ENCODE measurements around the gene ARHGAP4.

ARHGAP4 gene

DNA sequence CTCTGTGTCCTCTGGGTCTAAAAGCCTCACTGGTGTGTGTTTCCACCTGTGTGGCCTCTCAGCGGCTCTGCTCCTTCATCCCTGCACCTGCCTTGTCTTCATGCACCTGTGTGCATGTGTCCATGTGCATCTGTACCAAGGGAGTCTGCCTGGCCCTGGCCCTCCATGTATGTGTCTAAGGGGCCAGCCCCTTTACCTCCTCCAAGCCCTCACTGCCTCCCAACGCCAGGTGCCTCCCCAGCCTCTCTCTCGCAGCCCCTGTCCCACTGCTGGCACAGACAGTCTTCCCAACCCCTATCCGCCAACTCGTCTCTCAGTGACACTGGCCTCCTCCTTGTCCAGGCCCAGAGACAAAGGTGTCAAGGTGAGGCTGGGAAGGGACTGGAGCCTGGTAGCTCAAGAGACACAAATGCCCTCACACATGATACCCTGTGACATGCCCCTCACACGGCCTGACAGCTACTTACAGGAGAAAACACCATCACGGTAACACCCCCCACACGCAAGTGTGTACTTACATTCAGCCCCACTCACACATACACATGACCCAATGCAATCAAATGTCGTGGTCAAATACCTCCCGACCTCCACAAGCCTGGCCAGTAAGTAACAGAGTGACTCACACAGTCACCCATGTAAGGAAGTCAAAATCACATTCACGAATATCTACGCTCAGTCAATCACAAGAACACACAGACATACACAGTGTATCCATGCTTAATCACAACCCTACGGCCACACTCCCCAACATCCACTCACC, 51.5 kb downstream of the ARHGAP4 start:
- POLR2A ChIA-PET, result interaction anchor here (0.6 kb wide), 1 partner anchor 54 kb away, joined by 3 read pairs; no protein-coding TSS in a partner anchor
- CTCF ChIA-PET, result no interaction called here
- DNase-seq (ENCODE audit: extremely low spot score), result no peak
- TF ChIP-seq FOXM1 (IDR thresholded peaks at IDR 0.05; ENCODE audit: borderline replicate concordance) (no peak), BHLHE40 (IDR thresholded peaks at IDR 0.05; ENCODE audit: borderline replicate concordance) (no peak), FOXA1 (IDR thresholded peaks at IDR 0.05) (no peak), L3MBTL2 (conservative IDR thresholded peaks at IDR 0.05) (no peak), NFRKB (IDR thresholded peaks at IDR 0.05) (no peak), TARDBP (IDR thresholded peaks at IDR 0.05) (no peak), LEF1 (IDR thresholded peaks at IDR 0.05; ENCODE audit: borderline replicate concordance) (no peak), SUZ12 (IDR thresholded peaks at IDR 0.05) (no peak), CTBP1 (IDR thresholded peaks at IDR 0.05; ENCODE audit: borderline replicate concordance) (no peak), ELF4 (IDR thresholded peaks at IDR 0.05) (no peak), FOXK2 (IDR thresholded peaks at IDR 0.05) (no peak)
- TF ChIP-seq, protein P1, sequence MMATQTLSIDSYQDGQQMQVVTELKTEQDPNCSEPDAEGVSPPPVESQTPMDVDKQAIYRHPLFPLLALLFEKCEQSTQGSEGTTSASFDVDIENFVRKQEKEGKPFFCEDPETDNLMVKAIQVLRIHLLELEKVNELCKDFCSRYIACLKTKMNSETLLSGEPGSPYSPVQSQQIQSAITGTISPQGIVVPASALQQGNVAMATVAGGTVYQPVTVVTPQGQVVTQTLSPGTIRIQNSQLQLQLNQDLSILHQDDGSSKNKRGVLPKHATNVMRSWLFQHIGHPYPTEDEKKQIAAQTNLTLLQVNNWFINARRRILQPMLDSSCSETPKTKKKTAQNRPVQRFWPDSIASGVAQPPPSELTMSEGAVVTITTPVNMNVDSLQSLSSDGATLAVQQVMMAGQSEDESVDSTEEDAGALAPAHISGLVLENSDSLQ (IDR thresholded peaks at IDR 0.05), result no peak

DNA sequence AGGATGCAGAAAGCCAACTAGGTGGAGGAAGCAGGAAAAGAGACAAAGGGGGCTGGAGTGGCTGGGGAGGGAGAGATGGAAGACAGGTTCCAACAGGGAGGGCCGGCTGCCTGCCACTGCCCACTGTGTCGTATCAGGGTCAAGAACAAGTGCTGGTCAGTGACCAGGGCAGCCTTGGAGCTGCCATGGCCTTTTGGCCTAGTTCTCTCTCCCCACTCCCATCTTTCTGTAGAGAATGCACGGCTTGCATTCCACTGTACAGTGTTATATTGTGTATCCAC, 52.0 kb downstream of the ARHGAP4 start:
- ChIA-PET CTCF (interaction anchor here (0.8 kb wide), 1 partner anchor 49 kb away, joined by 3 read pairs; no protein-coding TSS in a partner anchor), POLR2A (interaction anchor here (0.6 kb wide), 1 partner anchor 54 kb away, joined by 3 read pairs; no protein-coding TSS in a partner anchor)
- TF ChIP-seq ZNF384 (IDR thresholded peaks at IDR 0.05), result no peak
- no peak for TF ChIP-seq BHLHE40 (IDR thresholded peaks at IDR 0.05; ENCODE audit: borderline replicate concordance)
- no peak for TF ChIP-seq L3MBTL2 (conservative IDR thresholded peaks at IDR 0.05)
- TF ChIP-seq SP1 (IDR thresholded peaks at IDR 0.05), result no peak
- no peak for TF ChIP-seq NFRKB (IDR thresholded peaks at IDR 0.05)
- TF ChIP-seq, protein P1 (IDR thresholded peaks at IDR 0.05), result no peak
- no peak for TF ChIP-seq TARDBP (IDR thresholded peaks at IDR 0.05)
- no peak for TF ChIP-seq FOXM1 (IDR thresholded peaks at IDR 0.05; ENCODE audit: borderline replicate concordance)
- no peak for TF ChIP-seq SUZ12 (IDR thresholded peaks at IDR 0.05)
- no peak for TF ChIP-seq LEF1 (IDR thresholded peaks at IDR 0.05; ENCODE audit: borderline replicate concordance)
- no peak for TF ChIP-seq CTBP1 (IDR thresholded peaks at IDR 0.05; ENCODE audit: borderline replicate concordance)
- TF ChIP-seq FOXA1 (IDR thresholded peaks at IDR 0.05), result no peak
- no peak for TF ChIP-seq FOXK2 (IDR thresholded peaks at IDR 0.05)
- no peak for TF ChIP-seq ARNT (IDR thresholded peaks at IDR 0.05)
- TF ChIP-seq HDGF (IDR thresholded peaks at IDR 0.05; ENCODE audit: borderline replicate concordance), result no peak
- no peak for TF ChIP-seq ELF4 (IDR thresholded peaks at IDR 0.05)
- DNase-seq (ENCODE audit: extremely low spot score), result no peak

DNA sequence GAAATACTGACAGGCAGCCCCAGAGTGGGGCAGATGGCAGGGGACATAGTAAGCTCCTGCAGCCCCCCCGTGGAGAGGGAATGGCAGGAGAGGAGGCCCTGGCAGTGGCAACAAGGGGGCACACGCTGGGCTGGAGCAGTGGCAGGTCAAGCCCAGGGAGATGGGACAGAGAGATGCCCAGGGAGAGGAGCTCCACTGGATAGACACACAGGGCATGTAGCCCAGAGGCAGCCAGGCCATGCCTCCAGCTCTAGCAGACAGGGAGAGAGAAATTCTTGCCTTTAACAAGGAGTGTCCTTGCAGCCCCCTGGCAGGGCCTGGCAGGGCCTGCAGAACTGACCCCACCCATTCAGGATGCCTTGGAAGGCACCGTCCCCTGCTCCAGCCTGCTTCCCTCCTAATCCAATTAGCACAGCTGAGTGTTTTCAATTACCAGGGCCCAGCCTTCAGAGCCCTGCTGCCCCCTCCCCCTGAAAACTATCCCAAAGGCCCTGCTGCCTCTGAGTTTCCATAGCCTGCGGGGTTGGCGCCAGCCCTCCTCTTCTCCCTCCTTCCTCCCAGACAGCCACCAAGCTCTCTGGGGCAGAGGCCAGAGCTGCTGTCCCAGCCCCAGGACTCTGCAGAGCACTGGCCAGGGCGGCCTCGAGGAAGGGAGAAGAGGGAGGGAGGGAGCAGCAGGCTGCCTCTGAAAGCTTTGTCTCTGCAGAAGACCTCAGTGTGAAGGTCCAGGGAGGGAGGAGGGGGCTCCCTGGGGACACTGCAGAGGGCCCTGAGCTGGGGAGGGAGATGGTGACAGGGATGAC, 52.6 kb downstream of the ARHGAP4 start:
- POLR2A ChIA-PET, result interaction anchor here (0.6 kb wide), 1 partner anchor 55 kb away, joined by 3 read pairs; no protein-coding TSS in a partner anchor
- TF ChIP-seq SUZ12 (IDR thresholded peaks at IDR 0.05) (no peak), CTBP1 (IDR thresholded peaks at IDR 0.05; ENCODE audit: borderline replicate concordance) (no peak), ELF4 (IDR thresholded peaks at IDR 0.05) (no peak), FOXK2 (IDR thresholded peaks at IDR 0.05) (no peak), L3MBTL2 (conservative IDR thresholded peaks at IDR 0.05) (no peak), FOXA1 (IDR thresholded peaks at IDR 0.05) (no peak), SP1 (IDR thresholded peaks at IDR 0.05) (no peak), ZNF384 (IDR thresholded peaks at IDR 0.05) (no peak), FOXM1 (IDR thresholded peaks at IDR 0.05; ENCODE audit: borderline replicate concordance) (no peak), LEF1 (IDR thresholded peaks at IDR 0.05; ENCODE audit: borderline replicate concordance) (no peak), TARDBP (IDR thresholded peaks at IDR 0.05) (no peak), NFRKB (IDR thresholded peaks at IDR 0.05) (no peak), BHLHE40 (IDR thresholded peaks at IDR 0.05; ENCODE audit: borderline replicate concordance) (no peak), HDGF (IDR thresholded peaks at IDR 0.05; ENCODE audit: borderline replicate concordance) (no peak), ARNT (IDR thresholded peaks at IDR 0.05) (no peak)
- TF ChIP-seq, protein P1 (IDR thresholded peaks at IDR 0.05), result no peak
- CTCF ChIA-PET, result interaction anchor here (0.8 kb wide), 1 partner anchor 49 kb away, joined by 3 read pairs; no protein-coding TSS in a partner anchor
- no peak for DNase-seq (ENCODE audit: extremely low spot score)

DNA sequence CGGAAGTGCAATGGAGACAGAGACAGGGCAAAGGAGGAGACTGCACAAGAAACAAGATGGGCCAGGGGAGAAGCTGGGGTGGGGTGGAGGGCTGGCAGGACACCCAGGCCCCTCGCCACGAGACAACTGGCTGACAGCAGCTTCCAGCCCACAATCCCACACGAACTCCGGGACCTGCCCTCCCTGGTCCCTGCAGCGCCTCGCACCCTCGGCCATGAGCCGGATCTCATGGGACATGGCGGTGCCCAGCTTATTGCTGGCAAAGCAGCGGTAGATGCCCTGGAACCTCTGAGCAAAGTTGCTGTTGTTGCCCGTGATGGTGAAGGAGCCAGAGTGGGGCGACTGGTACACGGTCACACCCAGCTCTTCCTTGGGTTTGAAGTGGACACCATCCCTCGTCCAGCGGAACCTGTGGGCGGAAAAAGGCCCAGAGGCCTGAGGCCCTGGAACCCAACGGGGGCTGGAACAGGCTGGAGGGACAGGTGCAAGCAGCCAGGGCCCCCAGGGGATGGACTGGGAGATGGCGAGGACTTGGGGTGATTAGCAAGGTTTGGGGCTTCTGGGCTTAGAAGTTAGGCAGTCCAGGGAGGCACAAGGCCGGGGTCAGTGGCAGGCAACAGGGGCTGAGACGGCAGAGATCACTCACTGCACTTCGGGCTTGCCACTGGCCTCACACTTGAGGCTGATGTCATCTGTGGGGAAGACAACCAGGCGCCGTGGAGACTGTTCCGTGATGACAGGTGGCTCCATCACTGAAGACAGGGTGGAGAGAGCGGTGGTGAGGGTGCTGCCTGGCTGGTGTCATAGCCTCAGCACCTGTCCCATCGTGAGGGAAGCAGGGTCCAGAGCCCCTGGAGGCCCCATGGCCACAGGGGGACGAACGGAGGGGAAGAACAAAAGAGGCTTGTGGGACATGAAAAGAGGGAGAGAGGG, 53.9 kb downstream of the ARHGAP4 start:
- TF ChIP-seq SUZ12 (IDR thresholded peaks at IDR 0.05) (no peak), BHLHE40 (IDR thresholded peaks at IDR 0.05; ENCODE audit: borderline replicate concordance) (no peak), LEF1 (IDR thresholded peaks at IDR 0.05; ENCODE audit: borderline replicate concordance) (no peak), CTBP1 (IDR thresholded peaks at IDR 0.05; ENCODE audit: borderline replicate concordance) (no peak)
- CTCF ChIA-PET, result interaction anchor here (0.6 kb wide), 1 partner anchor 216 kb away, joined by 3 read pairs; no protein-coding TSS in a partner anchor
- DNase-seq (ENCODE audit: extremely low spot score), result no peak
- POLR2A ChIA-PET, result no interaction called here

DNA sequence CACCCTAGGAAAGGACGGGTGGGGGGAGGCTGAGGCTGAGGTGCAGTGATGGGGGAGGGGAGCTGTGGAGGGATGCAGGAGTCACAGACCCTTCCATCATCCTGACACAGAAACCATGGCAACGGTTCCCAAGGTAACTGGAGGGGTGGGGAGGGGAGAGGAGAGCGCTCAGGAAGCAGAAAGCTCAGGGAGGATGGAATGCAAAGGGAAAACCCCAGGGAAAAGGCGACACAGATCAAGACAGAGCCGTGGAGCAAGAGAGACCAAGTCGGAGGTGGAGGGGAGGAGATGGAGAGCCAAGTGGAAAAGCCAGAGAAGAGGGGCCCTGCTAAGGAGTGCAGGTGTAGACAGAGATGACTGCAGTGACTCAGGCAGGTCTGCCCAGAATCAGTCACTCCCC, 54.6 kb downstream of the ARHGAP4 start:
- ChIA-PET CTCF (interaction anchor here (0.6 kb wide), 1 partner anchor 216 kb away, joined by 3 read pairs; no protein-coding TSS in a partner anchor), POLR2A (no interaction called here)
- TF ChIP-seq, protein P1 (IDR thresholded peaks at IDR 0.05), result 0 out of 2 replicates have a peak, but pooled peaks have one; percentile 13
- no peak for TF ChIP-seq TARDBP (IDR thresholded peaks at IDR 0.05)
- no peak for DNase-seq (ENCODE audit: extremely low spot score)

All from HEK293T (cell line).